ENCODE data around the gene SH3GL1. TPM values are rescaled to one million over a fixed set of nuclear protein-coding genes. Genes with fewer than 3 reads are reported as not detected.

SH3GL1 gene
- polyA plus RNA-seq, 1 of the 3 experiments (the other 2 are of a cell fraction), result 82.8 TPM

GRCh38 chr19:4367336-4367723 lies 33.0 kb downstream of the SH3GL1 start:
- Histone ChIP-seq H3K4me1 (ENCODE audit: control insufficient read depth in 1 of 2, insufficient read depth in 2 of 2, low read depth in 1 of 2, low read length in 1 of 2) (peaks cover 7 to 25% of the 10 kb centered on the region in 2 experiments; a peak in 2 of 4 replicates), H3K36me3 (replicated peaks in 1 of 2; ENCODE audit: control insufficient read depth in 1 of 2, insufficient read depth in 2 of 2, low read length in 1 of 2) (peaks cover 0 to 29% of the 10 kb centered on the region in 2 experiments), H3K4me2 (no peak overlapping the region), H3K27ac (ENCODE audit: low read depth in 2 of 2, low read length in 1 of 2) (no peak overlapping the region; a peak in 1 of 4 replicates), H2AFZ (ENCODE audit: low read depth) (no peak overlapping the region), H3K9me2 (no peaks in the 10 kb centered on the region), H3F3A (replicated peaks; ENCODE audit: insufficient read depth) (peaks cover 3% of the 10 kb centered on the region), H3K4me3 (ENCODE audit: low read depth in 2 of 2, low read length in 1 of 2) (no peak overlapping the region), H3K27me3 (ENCODE audit: insufficient read depth) (no peaks in the 10 kb centered on the region), H3K79me2 (ENCODE audit: insufficient read depth) (peaks cover 51% of the 10 kb centered on the region), H3K9me3 (no peaks in the 10 kb centered on the region), H4K20me1 (ENCODE audit: insufficient read depth) (peaks cover 11% of the 10 kb centered on the region; the same call in 1 of the 2 replicates), H3K9ac (no peak overlapping the region)
- TF ChIP-seq TAF1 (IDR thresholded peaks at IDR 0.05; ENCODE audit: borderline replicate concordance, low read depth, low read length) (no peak), RAD21 (IDR thresholded peaks at IDR 0.05; ENCODE audit: low read length) (no peak), CHD2 (IDR thresholded peaks at IDR 0.05; ENCODE audit: low read length, partially characterized antibody) (no peak), RCOR1 (IDR thresholded peaks at IDR 0.05; ENCODE audit: low read length) (no peak)
- POLR2A ChIA-PET, result no interaction called here
- no peak for DNase-seq
- WGBS (ENCODE audit: low lambda C conversion rate), result 98% methylated on average over 4 of the region's 10 CpGs
- CTCF ChIA-PET, result interaction anchor here (0.6 to 8.5 kb wide), 4 partner anchors 9 to 33 kb away, joined by 3 to 84 read pairs (median 9); partner anchors contain the start of gene SH3GL1

GRCh38 chr19:4366666-4367335 lies 33.5 kb downstream of the SH3GL1 start:
- Histone ChIP-seq H3K27me3 (ENCODE audit: insufficient read depth) (no peaks in the 10 kb centered on the region), H3K27ac (ENCODE audit: low read depth in 2 of 2, low read length in 1 of 2) (peak overlapping the region in 1 of 2 experiments; percentile 28; a peak in 1 of 4 replicates), H3K4me1 (ENCODE audit: control insufficient read depth in 1 of 2, insufficient read depth in 2 of 2, low read depth in 1 of 2, low read length in 1 of 2) (peaks cover 7 to 20% of the 10 kb centered on the region in 2 experiments; a peak in 2 of 4 replicates), H2AFZ (ENCODE audit: low read depth) (no peak overlapping the region), H3K9ac (no peak overlapping the region), H4K20me1 (ENCODE audit: insufficient read depth) (peaks cover 11% of the 10 kb centered on the region; the same call in 1 of the 2 replicates), H3K4me2 (no peak overlapping the region), H3F3A (replicated peaks; ENCODE audit: insufficient read depth) (peaks cover 3% of the 10 kb centered on the region), H3K79me2 (ENCODE audit: insufficient read depth) (peaks cover 46% of the 10 kb centered on the region), H3K9me2 (no peaks in the 10 kb centered on the region), H3K4me3 (ENCODE audit: low read depth in 2 of 2, low read length in 1 of 2) (no peak overlapping the region), H3K36me3 (replicated peaks in 1 of 2; ENCODE audit: control insufficient read depth in 1 of 2, insufficient read depth in 2 of 2, low read length in 1 of 2) (peaks cover 0 to 35% of the 10 kb centered on the region in 2 experiments), H3K9me3 (no peaks in the 10 kb centered on the region)
- no peak for DNase-seq
- TF ChIP-seq SIN3A (IDR thresholded peaks at IDR 0.05; ENCODE audit: borderline replicate concordance, low read depth, low read length) (no peak), TCF12 (IDR thresholded peaks at IDR 0.05) (no peak), RFX5 (IDR thresholded peaks at IDR 0.05; ENCODE audit: low read length) (no peak), CTCF (IDR thresholded peaks at IDR 0.05) (no peak), FOXM1 (IDR thresholded peaks at IDR 0.05; ENCODE audit: low read depth) (no peak), PBX3 (IDR thresholded peaks at IDR 0.05) (no peak), USF2 (IDR thresholded peaks at IDR 0.05; ENCODE audit: borderline replicate concordance, low read depth, low read length) (no peak), IRF3 (IDR thresholded peaks at IDR 0.05; ENCODE audit: low read depth, low read length) (no peak), FOXJ3 (CRISPR knock-in tag; IDR thresholded peaks at IDR 0.05) (no peak), MAX (IDR thresholded peaks at IDR 0.05; ENCODE audit: low read depth) (no peak), RXRA (IDR thresholded peaks at IDR 0.05; ENCODE audit: borderline replicate concordance, low read depth) (no peak), GATA2 (CRISPR knock-in tag; IDR thresholded peaks at IDR 0.05) (no peak), MXI1 (IDR thresholded peaks at IDR 0.05; ENCODE audit: low read depth, low read length) (no peak), JUND (IDR thresholded peaks at IDR 0.05) (no peak)
- ChIA-PET CTCF (interaction anchor here (0.7 to 8.5 kb wide), 4 partner anchors 9 to 34 kb away, joined by 3 to 84 read pairs (median 9); partner anchors contain the start of gene SH3GL1), POLR2A (no interaction called here)
- 88% methylated on average over 9 of the region's 16 CpGs for WGBS (ENCODE audit: low lambda C conversion rate)
